ENCODE results near the gene KIFAP3.

KIFAP3 gene

DNA sequence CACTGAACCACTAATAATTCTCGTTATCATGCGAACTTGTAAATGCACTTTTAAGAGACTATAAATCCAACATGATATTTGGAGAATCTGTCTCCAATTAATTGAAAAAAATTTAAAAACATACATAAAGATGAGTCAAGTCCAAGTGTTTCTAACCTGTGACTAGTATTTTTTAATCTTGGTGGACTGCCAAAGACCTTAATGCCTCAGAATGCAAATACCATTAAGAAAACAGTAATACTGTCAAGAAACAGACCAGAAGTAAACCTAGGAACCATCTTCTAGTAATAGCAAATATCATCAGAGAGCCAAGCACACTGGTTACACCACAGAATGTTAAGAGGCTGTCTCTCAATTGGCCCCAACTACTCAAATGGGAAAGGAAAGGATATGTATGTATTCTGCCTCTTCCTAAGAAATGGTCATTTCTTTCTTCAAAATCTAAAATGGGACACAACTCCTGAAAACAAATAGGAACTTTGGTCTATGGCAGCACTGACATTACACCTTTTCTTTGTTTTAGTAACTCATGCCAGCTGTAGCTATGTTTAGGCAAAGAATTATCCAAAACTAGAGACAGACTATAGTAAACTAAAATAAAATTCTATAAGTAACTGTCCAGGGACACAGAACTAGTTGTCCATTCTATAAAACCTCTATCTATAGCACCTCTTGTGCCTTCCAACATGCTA is 196.5 kb downstream of the KIFAP3 start:
- no peaks in the 10 kb centered on the region for H3K27me3 ChIP-seq (ENCODE audit: control insufficient read depth, low read length)
- peaks cover 28% of the 10 kb centered on the region for H3K4me1 ChIP-seq (ENCODE audit: control insufficient read depth, low read length)
- no peak for TF ChIP-seq EZH2phosphoT487 (IDR thresholded peaks at IDR 0.05; ENCODE audit: borderline replicate concordance, low read length)
- TF ChIP-seq, protein P1, sequence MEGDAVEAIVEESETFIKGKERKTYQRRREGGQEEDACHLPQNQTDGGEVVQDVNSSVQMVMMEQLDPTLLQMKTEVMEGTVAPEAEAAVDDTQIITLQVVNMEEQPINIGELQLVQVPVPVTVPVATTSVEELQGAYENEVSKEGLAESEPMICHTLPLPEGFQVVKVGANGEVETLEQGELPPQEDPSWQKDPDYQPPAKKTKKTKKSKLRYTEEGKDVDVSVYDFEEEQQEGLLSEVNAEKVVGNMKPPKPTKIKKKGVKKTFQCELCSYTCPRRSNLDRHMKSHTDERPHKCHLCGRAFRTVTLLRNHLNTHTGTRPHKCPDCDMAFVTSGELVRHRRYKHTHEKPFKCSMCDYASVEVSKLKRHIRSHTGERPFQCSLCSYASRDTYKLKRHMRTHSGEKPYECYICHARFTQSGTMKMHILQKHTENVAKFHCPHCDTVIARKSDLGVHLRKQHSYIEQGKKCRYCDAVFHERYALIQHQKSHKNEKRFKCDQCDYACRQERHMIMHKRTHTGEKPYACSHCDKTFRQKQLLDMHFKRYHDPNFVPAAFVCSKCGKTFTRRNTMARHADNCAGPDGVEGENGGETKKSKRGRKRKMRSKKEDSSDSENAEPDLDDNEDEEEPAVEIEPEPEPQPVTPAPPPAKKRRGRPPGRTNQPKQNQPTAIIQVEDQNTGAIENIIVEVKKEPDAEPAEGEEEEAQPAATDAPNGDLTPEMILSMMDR (IDR thresholded peaks at IDR 0.05; ENCODE audit: low read depth, low read length, poor library complexity, severe bottlenecking): no peak
- H3K4me3 ChIP-seq (ENCODE audit: low read length): no peak overlapping the region
- no peak overlapping the region for H3K4me2 ChIP-seq (ENCODE audit: low read length)
- H3K27ac ChIP-seq (ENCODE audit: low read depth, low read length): no peak overlapping the region
- H4K20me1 ChIP-seq (ENCODE audit: control insufficient read depth, insufficient read depth, low read depth, low read length): no peaks in the 10 kb centered on the region
- peaks cover 3% of the 10 kb centered on the region; the same call in 1 of the 2 replicates for H3K9me3 ChIP-seq (ENCODE audit: control insufficient read depth, insufficient read depth, low read length)
- no peaks in the 10 kb centered on the region for H3F3A ChIP-seq (ENCODE audit: control insufficient read depth, insufficient read depth)
- no peaks in the 10 kb centered on the region for H3K9me2 ChIP-seq (replicated peaks; ENCODE audit: control insufficient read depth, low read length)
- H3K79me2 ChIP-seq (ENCODE audit: control insufficient read depth, low read length): no peaks in the 10 kb centered on the region
- H3K36me3 ChIP-seq (ENCODE audit: control insufficient read depth, low read length): peaks cover 37% of the 10 kb centered on the region

DNA sequence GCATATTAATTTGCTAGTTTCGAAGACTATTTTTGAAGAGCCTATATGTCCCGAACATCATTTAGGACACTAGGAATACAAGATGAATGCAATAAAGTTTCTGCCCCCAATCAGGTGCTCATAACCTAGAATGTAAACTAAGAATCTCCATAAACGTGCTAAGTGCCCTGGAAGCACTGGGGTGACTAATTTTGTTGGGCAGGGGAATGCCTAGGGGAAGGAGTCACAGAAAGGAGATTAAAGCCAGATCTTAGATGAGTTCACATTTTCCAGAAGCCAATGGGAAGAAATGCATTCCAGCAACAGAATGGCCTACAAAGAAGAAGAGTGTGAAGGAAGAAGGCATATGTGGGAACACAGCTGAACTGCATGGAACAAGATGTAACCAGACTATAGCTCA is 200.3 kb downstream of the KIFAP3 start:
- H3K4me2 ChIP-seq (ENCODE audit: low read length): peak overlapping the region; percentile 28
- no peaks in the 10 kb centered on the region for H4K20me1 ChIP-seq (ENCODE audit: control insufficient read depth, insufficient read depth, low read depth, low read length)
- no peaks in the 10 kb centered on the region for H3K27me3 ChIP-seq (ENCODE audit: control insufficient read depth, low read length)
- no peaks in the 10 kb centered on the region for H3K9me2 ChIP-seq (replicated peaks; ENCODE audit: control insufficient read depth, low read length)
- TF ChIP-seq, protein P1 (IDR thresholded peaks at IDR 0.05; ENCODE audit: low read depth, low read length, poor library complexity, severe bottlenecking): no peak
- no peak for TF ChIP-seq EZH2phosphoT487 (IDR thresholded peaks at IDR 0.05; ENCODE audit: borderline replicate concordance, low read length)
- no peak overlapping the region for H3K4me3 ChIP-seq (ENCODE audit: low read length)
- H3K9me3 ChIP-seq (ENCODE audit: control insufficient read depth, insufficient read depth, low read length): peaks cover 11% of the 10 kb centered on the region; the same call in 1 of the 2 replicates
- H3K27ac ChIP-seq (ENCODE audit: low read depth, low read length): no peak overlapping the region
- H3K79me2 ChIP-seq (ENCODE audit: control insufficient read depth, low read length): no peaks in the 10 kb centered on the region
- H3K36me3 ChIP-seq (ENCODE audit: control insufficient read depth, low read length): peaks cover 70% of the 10 kb centered on the region
- H3F3A ChIP-seq (ENCODE audit: control insufficient read depth, insufficient read depth): no peaks in the 10 kb centered on the region
- H3K4me1 ChIP-seq (ENCODE audit: control insufficient read depth, low read length): peaks cover 18% of the 10 kb centered on the region

DNA sequence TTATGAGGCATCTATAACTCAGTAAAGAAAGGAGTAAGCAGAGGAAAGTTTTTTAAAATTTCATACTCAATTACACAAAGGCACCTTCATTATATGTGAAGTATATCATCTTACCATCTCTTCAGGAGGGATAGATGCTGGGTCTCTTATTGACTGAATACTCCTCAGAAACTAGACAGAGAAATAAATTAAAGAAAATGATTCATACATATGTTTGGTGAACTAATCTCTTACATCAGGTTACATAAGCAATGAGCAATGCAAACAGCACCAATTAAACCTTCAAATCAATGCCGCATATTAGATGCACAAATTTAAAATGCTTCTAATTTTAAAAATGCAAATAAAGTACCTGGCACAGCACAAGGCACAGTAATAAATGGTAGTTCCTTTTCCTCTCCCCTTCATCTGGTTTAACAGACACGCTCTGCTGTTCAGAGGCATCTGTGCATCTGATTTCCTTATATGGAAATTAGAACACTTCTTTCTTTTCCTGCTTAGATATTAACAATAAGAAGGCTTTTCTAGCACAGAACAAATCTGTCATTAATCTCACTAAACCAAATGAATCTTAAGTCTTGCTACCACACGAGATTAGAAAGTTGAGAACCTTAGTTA is 200.8 kb downstream of the KIFAP3 start:
- TF ChIP-seq, protein P1 (IDR thresholded peaks at IDR 0.05; ENCODE audit: low read depth, low read length, poor library complexity, severe bottlenecking): no peak
- no peak for TF ChIP-seq EZH2phosphoT487 (IDR thresholded peaks at IDR 0.05; ENCODE audit: borderline replicate concordance, low read length)
- Histone ChIP-seq H3K36me3 (ENCODE audit: control insufficient read depth, low read length) (peaks cover 75% of the 10 kb centered on the region), H3K9me2 (replicated peaks; ENCODE audit: control insufficient read depth, low read length) (no peaks in the 10 kb centered on the region), H3K27ac (ENCODE audit: low read depth, low read length) (no peak overlapping the region), H3K9me3 (ENCODE audit: control insufficient read depth, insufficient read depth, low read length) (peaks cover 11% of the 10 kb centered on the region; the same call in 1 of the 2 replicates), H3K79me2 (ENCODE audit: control insufficient read depth, low read length) (no peaks in the 10 kb centered on the region), H3K4me1 (ENCODE audit: control insufficient read depth, low read length) (peaks cover 13% of the 10 kb centered on the region), H3K4me2 (ENCODE audit: low read length) (peak overlapping the region; percentile 28), H3K27me3 (ENCODE audit: control insufficient read depth, low read length) (no peaks in the 10 kb centered on the region), H4K20me1 (ENCODE audit: control insufficient read depth, insufficient read depth, low read depth, low read length) (no peaks in the 10 kb centered on the region), H3K4me3 (ENCODE audit: low read length) (no peak overlapping the region; the same call in 1 of the 2 replicates), H3F3A (ENCODE audit: control insufficient read depth, insufficient read depth) (no peaks in the 10 kb centered on the region)
